Body of pancreas (tissue), 4 donors: ENCODE measurements around the gene C9orf72.

Source experiments
- POLR2A ChIP-seq, 3 donors: fragments of 450-650 bp; IDR thresholded peaks; one replicate each; pipeline ENCODE4 v1.6.1; 2016; ENCODE audit warnings: antibody characterized with exemption in 3 of 3, mild to moderate bottlenecking in 2 of 3
- TF ChIP-seq, protein P1 (sequence below), 7 experiments: fragments of 450-650 bp in 4 of 7; fragments of 200-600 bp in 3 of 7; sonication (generic) in 3 of 7; IDR thresholded peaks; one replicate each; pipeline ENCODE4 v1.5.1; 2016 to 2019; ENCODE audit warnings: antibody characterized with exemption in 7 of 7

DNA sequence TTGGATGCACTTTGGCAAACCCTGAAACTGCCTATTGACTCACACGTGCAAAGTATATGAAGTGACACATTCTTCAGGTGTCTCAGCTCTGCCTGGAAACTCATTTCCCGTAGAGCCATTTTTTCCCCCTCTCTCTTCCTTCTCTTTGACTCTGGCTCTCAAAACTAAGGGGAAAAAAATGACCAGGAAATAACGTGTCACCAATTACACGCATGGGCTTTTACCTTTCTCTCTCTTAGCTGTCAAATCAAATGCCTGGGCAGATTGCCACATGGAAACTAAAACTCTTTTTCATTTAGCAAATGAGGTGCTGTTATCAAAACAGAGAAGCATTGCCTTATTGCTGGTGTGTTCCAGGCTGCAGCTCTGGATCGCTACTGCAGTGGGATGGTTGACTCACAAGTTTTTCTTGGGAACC is 67.5 kb downstream of the C9orf72 start:
- TF ChIP-seq, protein P1, sequence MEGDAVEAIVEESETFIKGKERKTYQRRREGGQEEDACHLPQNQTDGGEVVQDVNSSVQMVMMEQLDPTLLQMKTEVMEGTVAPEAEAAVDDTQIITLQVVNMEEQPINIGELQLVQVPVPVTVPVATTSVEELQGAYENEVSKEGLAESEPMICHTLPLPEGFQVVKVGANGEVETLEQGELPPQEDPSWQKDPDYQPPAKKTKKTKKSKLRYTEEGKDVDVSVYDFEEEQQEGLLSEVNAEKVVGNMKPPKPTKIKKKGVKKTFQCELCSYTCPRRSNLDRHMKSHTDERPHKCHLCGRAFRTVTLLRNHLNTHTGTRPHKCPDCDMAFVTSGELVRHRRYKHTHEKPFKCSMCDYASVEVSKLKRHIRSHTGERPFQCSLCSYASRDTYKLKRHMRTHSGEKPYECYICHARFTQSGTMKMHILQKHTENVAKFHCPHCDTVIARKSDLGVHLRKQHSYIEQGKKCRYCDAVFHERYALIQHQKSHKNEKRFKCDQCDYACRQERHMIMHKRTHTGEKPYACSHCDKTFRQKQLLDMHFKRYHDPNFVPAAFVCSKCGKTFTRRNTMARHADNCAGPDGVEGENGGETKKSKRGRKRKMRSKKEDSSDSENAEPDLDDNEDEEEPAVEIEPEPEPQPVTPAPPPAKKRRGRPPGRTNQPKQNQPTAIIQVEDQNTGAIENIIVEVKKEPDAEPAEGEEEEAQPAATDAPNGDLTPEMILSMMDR (IDR thresholded peaks at IDR 0.05) = no peak
- TF ChIP-seq POLR2A (IDR thresholded peaks at IDR 0.05) = no peak
